Prostate gland (tissue), 2 donors: ENCODE results near the gene TAX1BP1. TPM values are rescaled to one million over a fixed set of nuclear protein-coding genes. Genes with fewer than 3 reads are reported as not detected.

Source experiments
- DNase-seq: peaks from one replicate; pipeline ENCODE4 v3.0.0-alpha.2; 2019; ENCODE audit warnings: low spot score
- H3K27ac ChIP-seq, 2 donors: fragments of 200-600 bp; sonication (generic); 2 replicates each; pipeline ENCODE4 v1.5.1; 2017 to 2019
- H3K27me3 ChIP-seq: fragments of 200-600 bp; sonication (generic); replicated peaks from 2 replicates; pipeline ENCODE4 v1.5.1; 2019; ENCODE audit not compliant: insufficient read depth
- H3K36me3 ChIP-seq, 2 donors: fragments of 200-600 bp; sonication (generic); 1 replicate in 1 of 2; 2 replicates in 1 of 2; pipeline versions ENCODE4 v1.5.1 to v1.8.1; 2017 to 2019
- H3K4me1 ChIP-seq: fragments of 200-600 bp; sonication (generic); replicated peaks from 2 replicates; pipeline ENCODE4 v1.5.1; 2019
- H3K4me3 ChIP-seq, 2 donors: fragments of 200-600 bp; sonication (generic); 2 replicates each; pipeline ENCODE4 v1.5.1; 2017 to 2019
- H3K9me3 ChIP-seq: fragments of 200-600 bp; sonication (generic); 2 replicates; pipeline ENCODE4 v1.5.1; 2017
- CTCF ChIP-seq, 4 experiments: fragments of 200-600 bp in 2 of 4; fragments of 450-650 bp in 2 of 4; sonication (generic) in 2 of 4; IDR thresholded peaks; 1 replicate in 3 of 4; 2 replicates in 1 of 4; pipeline ENCODE4 v1.5.1; 2016 to 2019; ENCODE audit warnings: antibody characterized with exemption in 4 of 4, mild to moderate bottlenecking in 2 of 4, moderate library complexity in 2 of 4
- POLR2A ChIP-seq: fragments of 450-650 bp; IDR thresholded peaks from one replicate; pipeline ENCODE4 v1.6.1; 2016; ENCODE audit warnings: antibody characterized with exemption, mild to moderate bottlenecking
- POLR2AphosphoS5 ChIP-seq: sonication (generic); formaldehyde crosslinking; IDR thresholded peaks from one replicate; pipeline ENCODE4 v1.6.1; 2017; ENCODE audit warnings: antibody characterized with exemption
- WGBS: methylation state at CpG from one replicate; pipeline ENCODE4 v1.1.5; 2018; 5-methylcytosine and 5-hydroxymethylcytosine counted together
- intact Hi-C: fragments of 100-400 bp; cut with DNase I; formaldehyde crosslinking; loops from one replicate; pipeline ENCODE4 v1.14.2; 2022
- total RNA-seq, 2 donors: library from RNA; depleted of rRNA; stranded (reverse); fragments of >200 nt; gene quantifications; one replicate each; pipeline ENCODE4 v1.1.0, GENCODE V29; 2016

Gene TAX1BP1
- total RNA-seq, 2 donors from 2014 or later, result 105 to 125 TPM

GRCh38 chr7:27750316-27750715, 10.4 kb downstream of the TAX1BP1 start:
- intact Hi-C loops, result no loop called here
- no peak for DNase-seq
- Histone ChIP-seq H3K4me3 (no peak overlapping the region), H3K27ac (no peak overlapping the region), H3K9me3 (no peaks in the 10 kb centered on the region), H3K4me1 (no peaks in the 10 kb centered on the region), H3K27me3 (no peaks in the 10 kb centered on the region), H3K36me3 (peaks cover 0 to 3% of the 10 kb centered on the region in 2 donors)
- WGBS, result 90% methylated on average over 2 of the region's 2 CpGs
- TF ChIP-seq POLR2AphosphoS5 (no peak), CTCF (IDR thresholded peaks at IDR 0.05) (no peak), POLR2A (no peak)

GRCh38 chr7:27751888-27752660, 12.1 kb downstream of the TAX1BP1 start:
- H3K36me3 ChIP-seq, result peaks cover 0 to 3% of the 10 kb centered on the region in 2 donors

GRCh38 chr7:27753863-27754262, 13.9 kb downstream of the TAX1BP1 start:
- WGBS, result 71% methylated on average over 1 of the region's 1 CpG
- Histone ChIP-seq H3K9me3 (no peaks in the 10 kb centered on the region), H3K27ac (no peak overlapping the region), H3K4me3 (no peak overlapping the region), H3K4me1 (no peaks in the 10 kb centered on the region), H3K36me3 (peaks cover 0 to 3% of the 10 kb centered on the region in 2 donors), H3K27me3 (no peaks in the 10 kb centered on the region)
- intact Hi-C loops, result no loop called here
- TF ChIP-seq CTCF (IDR thresholded peaks at IDR 0.05) (no peak), POLR2A (no peak), POLR2AphosphoS5 (no peak)
- no peak for DNase-seq

More at GRCh38 chr7:27751888-27752660, 12.1 kb downstream of the TAX1BP1 start:
- H3K4me3 ChIP-seq, result no peak overlapping the region
- H3K27ac ChIP-seq, result no peak overlapping the region
- WGBS, result 93% methylated on average over 6 of the region's 6 CpGs
- H3K4me1 ChIP-seq, result no peaks in the 10 kb centered on the region
- intact Hi-C loops, result no loop called here
- H3K9me3 ChIP-seq, result no peaks in the 10 kb centered on the region
- no peak for TF ChIP-seq POLR2A
- no peak for TF ChIP-seq POLR2AphosphoS5
- no peak for TF ChIP-seq CTCF (IDR thresholded peaks at IDR 0.05)
- no peak for DNase-seq
- no peaks in the 10 kb centered on the region for H3K27me3 ChIP-seq

- H3K9me3 ChIP-seq, result no peaks in the 10 kb centered on the region
- H3K27ac ChIP-seq, result no peak overlapping the region
- intact Hi-C loops, result no loop called here
- DNase-seq, result no peak
- H3K27me3 ChIP-seq, result no peaks in the 10 kb centered on the region
- H3K36me3 ChIP-seq, result no peaks in the 10 kb centered on the region
- no peak overlapping the region for H3K4me3 ChIP-seq
- H3K4me1 ChIP-seq, result no peaks in the 10 kb centered on the region
- no peak for TF ChIP-seq POLR2AphosphoS5
Observed at GRCh38 chr7:27756298-27756697, 16.3 kb downstream of the TAX1BP1 start.

GRCh38 chr7:27759491-27759890, 19.5 kb downstream of the TAX1BP1 start:
- WGBS, result 100% methylated on average over 1 of the region's 1 CpG
- Histone ChIP-seq H3K27me3 (no peaks in the 10 kb centered on the region), H3K36me3 (no peaks in the 10 kb centered on the region), H3K4me3 (no peak overlapping the region), H3K4me1 (no peaks in the 10 kb centered on the region), H3K27ac (no peak overlapping the region), H3K9me3 (no peaks in the 10 kb centered on the region)
- DNase-seq, result no peak
- intact Hi-C loops, result no loop called here
- TF ChIP-seq POLR2A (no peak), CTCF (IDR thresholded peaks at IDR 0.05) (no peak)
